OCI-LY7 (cell line): Measurements from ENCODE around the gene POLRMT. TPM values are rescaled to one million over a fixed set of nuclear protein-coding genes. Genes with fewer than 3 reads are reported as not detected.

ENCODE experiments used
- BruUV-seq: library from RNA; stranded (reverse); fragments of 400-500 nt; replicated peaks from 2 replicates; lab custom pipeline; 2021; lab: Mats Ljungman, UMichigan
- CTCF ChIA-PET: fragments of 300-600 bp; sonication (Branson Sonifier 250); formaldehyde crosslinking; loops from one replicate; lab custom pipeline; 2022; ENCODE audit warnings: antibody characterized with exemption; ENCODE audit not compliant: unreplicated experiment; lab: Charles Lee
- POLR2A ChIA-PET: fragments of 300-600 bp; sonication (Branson Sonifier 250); formaldehyde crosslinking; loops from one replicate; lab custom pipeline; 2022; ENCODE audit warnings: antibody characterized with exemption; lab: Charles Lee
- DNase-seq: peaks from one replicate; pipeline ENCODE4 v3.0.0-alpha.2; 2015; ENCODE audit warnings: low spot score
- H2AFZ ChIP-seq: fragments of 200-600 bp; sonication (generic), shearing (Covaris generic); 2 replicates; pipeline ENCODE4 v1.6.1; 2014; ENCODE audit warnings: mild to moderate bottlenecking, antibody characterized with exemption, low read length, moderate library complexity
- H3K27ac ChIP-seq: fragments of 200-600 bp; sonication (generic); 2 replicates; pipeline ENCODE4 v1.5.1; 2014; ENCODE audit warnings: mixed run types, low read depth, mild to moderate bottlenecking, moderate library complexity, low read length, inconsistent platforms; ENCODE audit not compliant: poor library complexity, severe bottlenecking
- H3K36me3 ChIP-seq: fragments of 200-600 bp; sonication (generic); 2 replicates; pipeline ENCODE4 v1.6.1; 2014; ENCODE audit warnings: mild to moderate bottlenecking, antibody characterized with exemption, low read length, moderate library complexity, mixed read lengths; ENCODE audit not compliant: insufficient read depth
- H3K4me1 ChIP-seq: fragments of 200-600 bp; sonication (generic); 2 replicates; pipeline ENCODE4 v1.5.1; 2014; ENCODE audit warnings: mild to moderate bottlenecking, low read length; ENCODE audit not compliant: insufficient read depth, poor library complexity, severe bottlenecking
- H3K4me2 ChIP-seq: fragments of 200-600 bp; sonication (generic); 2 replicates; pipeline ENCODE4 v1.6.1; 2014; ENCODE audit warnings: mild to moderate bottlenecking, low read length
- H3K4me3 ChIP-seq: fragments of 200-600 bp; sonication (generic); 2 replicates; pipeline ENCODE4 v1.5.1; 2014; ENCODE audit warnings: mild to moderate bottlenecking, low read depth, low read length; ENCODE audit not compliant: poor library complexity, severe bottlenecking
- H3K79me2 ChIP-seq: fragments of 200-600 bp; sonication (generic); 2 replicates; pipeline ENCODE4 v1.6.1; 2016; ENCODE audit warnings: low read depth, mild to moderate bottlenecking, low read length, moderate library complexity, mixed read lengths; ENCODE audit not compliant: insufficient read depth
- H3K9me2 ChIP-seq: fragments of 200-600 bp; sonication (generic); 2 replicates; pipeline ENCODE4 v1.6.1; 2016; ENCODE audit warnings: mild to moderate bottlenecking, low read length, mixed read lengths; ENCODE audit not compliant: insufficient read depth
- H3K9me3 ChIP-seq: fragments of 200-600 bp; sonication (generic); 2 replicates; pipeline ENCODE4 v1.6.1; 2014; ENCODE audit warnings: mild to moderate bottlenecking, mixed run types, low read length, mixed read lengths
- H4K20me1 ChIP-seq: fragments of 200-600 bp; sonication (generic); 2 replicates; pipeline ENCODE4 v1.6.1; 2014; ENCODE audit warnings: mild to moderate bottlenecking, antibody characterized with exemption, low read length, moderate library complexity, mixed read lengths; ENCODE audit not compliant: insufficient read depth
- CTCF ChIP-seq: fragments of 200-600 bp; sonication (generic); conservative IDR thresholded peaks from 2 replicates; pipeline ENCODE4 v1.5.1; 2014; ENCODE audit warnings: mild to moderate bottlenecking, antibody characterized with exemption, low read length, moderate library complexity, mixed read lengths
- EZH2phosphoT487 ChIP-seq: fragments of 200-600 bp; sonication (generic); IDR thresholded peaks from 2 replicates; pipeline ENCODE4 v1.6.1; 2018; ENCODE audit warnings: low read depth, borderline replicate concordance, mild to moderate bottlenecking, mixed run types, antibody characterized with exemption, low read length, moderate library complexity, mixed read lengths
- intact Hi-C: fragments of 100-400 bp; cut with micrococcal nuclease; formaldehyde crosslinking; loops from one replicate; pipeline ENCODE4 v1.10.0; 2022; ENCODE audit not compliant: unreplicated experiment
- total RNA-seq, 2 experiments: library from RNA; depleted of rRNA in 1 of 2; stranded (reverse); fragments of >200 nt in 1 of 2; shearing (Covaris generic) in 1 of 2; gene quantifications; 2 replicates each; pipeline ENCODE4 v1.2.3, GENCODE V29; 2014 to 2022

The POLRMT gene
- total RNA-seq, 2 experiments from 2014 or later: 65.5 to 74.6 TPM

- H3K4me2 ChIP-seq: peak overlapping the region; percentile 85
- peak overlapping the region; percentile 67 for H3K4me3 ChIP-seq
- H3K27ac ChIP-seq: peak overlapping the region; percentile 65
- CTCF ChIA-PET: no interaction called here
- no peaks in the 10 kb centered on the region for H3K79me2 ChIP-seq
- peak; percentile 93 for DNase-seq
- H3K9me3 ChIP-seq: no peaks in the 10 kb centered on the region
- intact Hi-C loops: loop anchor here (2.0 to 5.0 kb wide), 2 partner anchors 21 to 51 kb away; no protein-coding TSS in a partner anchor
- no peak for TF ChIP-seq EZH2phosphoT487
- no peak for TF ChIP-seq CTCF
- peak overlapping the region; percentile 87 for H2AFZ ChIP-seq
- H3K4me1 ChIP-seq: peaks cover 10% of the 10 kb centered on the region
- no peaks in the 10 kb centered on the region for H3K9me2 ChIP-seq
- no peaks in the 10 kb centered on the region for H3K36me3 ChIP-seq
- no peaks in the 10 kb centered on the region; the same call in 1 of the 2 replicates for H4K20me1 ChIP-seq
- POLR2A ChIA-PET: interaction anchor here (1.2 kb wide), 1 partner anchor 22 kb away, joined by 4 read pairs; no protein-coding TSS in a partner anchor
- BruUV-seq: no TSS peak
These were observed 48.0 kb upstream of the POLRMT start for GRCh38 chr19:681029-682019.

DNA sequence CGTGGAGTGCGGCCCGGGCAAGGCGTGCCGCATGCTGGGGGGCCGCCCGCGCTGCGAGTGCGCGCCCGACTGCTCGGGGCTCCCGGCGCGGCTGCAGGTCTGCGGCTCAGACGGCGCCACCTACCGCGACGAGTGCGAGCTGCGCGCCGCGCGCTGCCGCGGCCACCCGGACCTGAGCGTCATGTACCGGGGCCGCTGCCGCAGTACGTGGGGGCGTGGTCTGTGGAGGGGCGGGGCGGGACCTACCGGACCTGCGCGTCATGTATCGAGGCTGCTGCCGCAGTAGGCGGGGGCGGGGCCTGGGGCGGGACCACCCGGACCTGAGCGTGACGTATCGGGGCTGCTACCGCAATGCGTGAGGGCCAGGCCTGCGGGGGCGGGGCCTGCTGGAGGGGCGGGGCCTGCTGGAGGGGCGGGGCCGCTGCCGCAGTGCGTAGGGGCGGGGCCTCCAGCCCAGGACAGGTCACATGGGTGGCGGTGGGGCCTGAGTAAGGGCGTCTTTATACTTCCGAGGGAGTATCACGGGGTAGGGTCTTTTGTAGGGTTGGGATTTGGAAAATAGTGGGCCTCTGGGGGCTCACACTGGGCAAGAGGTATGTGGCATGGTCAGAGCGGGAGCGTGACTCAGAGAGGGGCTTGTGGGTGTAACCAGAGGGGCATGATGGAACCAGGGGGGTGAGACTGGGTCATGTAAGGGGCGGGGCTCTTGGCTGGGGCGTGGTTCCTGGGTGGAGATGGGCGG is 47.1 kb upstream of the POLRMT start:
- intact Hi-C loops: loop anchor here (2.0 to 5.0 kb wide), 2 partner anchors 20 to 52 kb away; no protein-coding TSS in a partner anchor
- H3K4me1 ChIP-seq: peaks cover 10% of the 10 kb centered on the region
- peak; percentile 98 for DNase-seq
- H4K20me1 ChIP-seq: no peaks in the 10 kb centered on the region; the same call in 1 of the 2 replicates
- H3K4me3 ChIP-seq: peak overlapping the region; percentile 98
- H3K27ac ChIP-seq: peak overlapping the region; percentile 65
- BruUV-seq: no TSS peak
- no peaks in the 10 kb centered on the region for H3K36me3 ChIP-seq
- TF ChIP-seq EZH2phosphoT487: no peak
- TF ChIP-seq CTCF: peak; percentile 68
- no peaks in the 10 kb centered on the region for H3K79me2 ChIP-seq
- POLR2A ChIA-PET: interaction anchor here (0.6 to 1.2 kb wide), 3 partner anchors 17 to 634 kb away, joined by 3 to 4 read pairs (median 3); no protein-coding TSS in a partner anchor
- H3K9me2 ChIP-seq: no peaks in the 10 kb centered on the region
- CTCF ChIA-PET: no interaction called here
- no peaks in the 10 kb centered on the region for H3K9me3 ChIP-seq
- H3K4me2 ChIP-seq: peak overlapping the region; percentile 85
- H2AFZ ChIP-seq: peak overlapping the region; percentile 87
